Measurements from ENCODE around the gene MACF1. TPM values are rescaled to one million over a fixed set of nuclear protein-coding genes. Genes with fewer than 3 reads are reported as not detected.

Gene MACF1
- total RNA-seq, result 100 to 1,000 TPM; 399 to 406 TPM

GRCh38 chr1:39204441-39205081, at the start of gene MACF1:
Gene MACF1 (plus strand): TSS chr1:39204695. CDS start chr1:39205023, 328 bp downstream.

GRCh38 chr1:39491146-39491921, 286.8 kb downstream of the MACF1 start, which contains the start of gene BMP8A:
Gene BMP8A (plus strand): TSS chr1:39491636. CDS start chr1:39491992, 356 bp downstream.

Other genes starting within 250 kb of the MACF1 start
- 10 to 100 TPM; 74.9 to 78.4 TPM for gene AKIRIN1, start 213.4 kb upstream of the MACF1 start, total RNA-seq
- gene NDUFS5, start 178.3 kb upstream of the MACF1 start, total RNA-seq, result 100 to 1,000 TPM; 149 to 152 TPM

Measured in activated naive CD4-positive, alpha-beta T cell treated with anti-CD3 and anti-CD28 coated beads, Interleukin-2, amount 10 ng/mL, durations not matched to agents 5 hours and 36 hours (primary cell).